ENCODE results near the gene ARHGAP15. TPM values are rescaled to one million over a fixed set of nuclear protein-coding genes. Genes with fewer than 3 reads are reported as not detected.

Gene ARHGAP15
- total RNA-seq, 1 experiment from 2014 or later: not detected

DNA sequence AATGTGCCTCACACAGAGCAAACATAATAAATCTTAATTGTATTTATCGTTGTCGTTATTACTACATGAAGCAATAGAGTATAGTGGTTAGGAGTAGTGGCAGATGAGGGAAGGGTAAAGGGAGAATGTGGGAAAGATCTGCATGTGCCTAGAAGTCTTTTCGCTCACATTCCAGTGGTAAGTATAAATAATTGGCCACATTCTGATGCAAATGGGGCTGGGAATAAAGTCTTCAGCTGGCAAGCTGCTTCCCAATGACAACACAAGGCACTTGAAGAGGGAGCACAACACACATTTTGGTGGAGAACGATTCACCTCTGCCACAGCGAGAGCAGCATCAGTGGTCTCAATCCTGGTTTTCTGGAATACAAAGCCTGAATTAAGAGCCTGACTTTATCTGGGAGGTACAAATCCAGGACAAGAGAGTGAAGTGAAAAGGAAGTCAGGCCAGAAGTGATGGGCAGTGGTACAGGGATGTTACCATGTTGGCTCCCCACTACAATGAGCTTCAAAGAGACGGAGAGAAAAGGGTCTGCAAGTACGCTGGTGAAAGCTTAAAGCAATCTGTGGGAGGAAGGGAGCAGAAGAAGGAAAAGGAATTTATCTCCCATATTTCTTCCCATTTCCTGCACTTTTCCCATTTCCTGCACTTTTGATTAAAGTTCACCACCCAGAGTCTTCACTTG, 112.3 kb downstream of the ARHGAP15 start:
- Histone ChIP-seq H3K36me3 (replicated peaks; ENCODE audit: control insufficient read depth, insufficient read depth, low read length) (no peaks in the 10 kb centered on the region), H3K4me3 (ENCODE audit: insufficient read depth, low read depth, low read length) (no peak overlapping the region), H3K27me3 (ENCODE audit: control insufficient read depth, insufficient read depth, low read length) (no peaks in the 10 kb centered on the region)
- peak; percentile 3 for DNase-seq

DNA sequence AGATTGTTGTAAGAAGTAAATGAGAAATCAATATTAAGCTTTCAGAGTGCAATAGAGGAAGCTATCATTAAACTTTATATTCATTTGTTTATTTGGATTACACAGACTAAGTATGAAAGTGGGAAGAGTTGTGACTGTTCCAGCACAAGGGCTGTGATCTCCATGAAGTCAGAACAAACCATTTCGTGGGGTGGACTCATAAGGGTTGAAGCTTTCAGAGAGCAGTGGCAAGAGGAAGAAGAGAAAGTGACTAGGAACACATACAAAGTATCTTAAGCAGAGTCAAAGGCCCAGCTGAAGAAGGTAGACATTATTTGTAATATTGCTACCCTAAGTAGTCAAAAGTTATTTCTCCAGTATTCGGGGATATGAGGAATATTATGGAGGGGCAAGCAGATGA, 117.0 kb downstream of the ARHGAP15 start:
- Histone ChIP-seq H3K27me3 (ENCODE audit: control insufficient read depth, insufficient read depth, low read length) (no peaks in the 10 kb centered on the region), H3K36me3 (replicated peaks; ENCODE audit: control insufficient read depth, insufficient read depth, low read length) (no peaks in the 10 kb centered on the region), H3K4me3 (ENCODE audit: insufficient read depth, low read depth, low read length) (no peak overlapping the region)
- no peak for DNase-seq

DNA sequence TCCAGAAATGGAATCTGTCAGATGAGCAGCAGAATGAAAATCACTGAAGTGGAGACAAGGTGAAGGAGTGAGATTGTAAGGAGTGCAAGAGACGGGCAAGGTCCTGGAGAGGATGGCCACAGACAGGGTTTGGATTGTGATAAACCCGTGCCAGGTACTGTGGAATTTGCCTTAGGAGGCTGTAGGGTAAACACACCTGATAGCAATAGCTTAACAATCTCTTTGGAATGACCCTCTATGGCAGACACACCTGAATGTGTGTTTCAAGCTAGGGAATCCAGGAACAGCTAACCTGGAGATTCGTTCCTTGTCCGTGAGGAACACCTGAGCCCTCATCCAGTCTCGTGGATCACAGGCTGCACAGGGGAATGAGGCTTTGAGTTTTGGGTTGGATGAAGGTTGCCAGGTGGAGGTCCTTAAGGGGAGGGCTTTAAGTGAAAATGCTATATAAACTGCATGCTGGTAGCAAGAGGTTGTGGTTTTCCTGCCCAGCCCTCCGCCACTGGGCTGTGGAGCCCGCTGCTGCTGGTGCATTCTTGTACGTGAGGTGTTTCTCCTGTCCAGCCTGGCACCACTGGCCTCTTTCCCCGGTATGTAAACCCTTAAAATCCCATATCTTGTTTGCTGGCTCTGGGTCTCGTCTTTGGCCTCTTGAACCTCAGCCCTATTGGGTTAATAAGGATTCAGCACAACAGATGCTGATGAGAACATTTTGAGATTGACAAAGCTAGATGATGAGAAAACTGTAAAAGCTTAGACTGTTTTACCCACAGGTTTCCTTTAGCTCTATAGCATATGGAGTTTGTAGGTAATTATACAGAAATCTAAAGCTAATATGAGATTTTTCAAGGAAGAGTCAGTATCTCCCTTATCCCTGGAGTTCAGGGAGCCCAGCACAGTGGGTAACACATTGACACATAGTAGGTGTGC, 117.9 kb downstream of the ARHGAP15 start:
- DNase-seq: no peak
- Histone ChIP-seq H3K27me3 (ENCODE audit: control insufficient read depth, insufficient read depth, low read length) (no peaks in the 10 kb centered on the region), H3K36me3 (replicated peaks; ENCODE audit: control insufficient read depth, insufficient read depth, low read length) (no peaks in the 10 kb centered on the region), H3K4me3 (ENCODE audit: insufficient read depth, low read depth, low read length) (no peak overlapping the region)

DNA sequence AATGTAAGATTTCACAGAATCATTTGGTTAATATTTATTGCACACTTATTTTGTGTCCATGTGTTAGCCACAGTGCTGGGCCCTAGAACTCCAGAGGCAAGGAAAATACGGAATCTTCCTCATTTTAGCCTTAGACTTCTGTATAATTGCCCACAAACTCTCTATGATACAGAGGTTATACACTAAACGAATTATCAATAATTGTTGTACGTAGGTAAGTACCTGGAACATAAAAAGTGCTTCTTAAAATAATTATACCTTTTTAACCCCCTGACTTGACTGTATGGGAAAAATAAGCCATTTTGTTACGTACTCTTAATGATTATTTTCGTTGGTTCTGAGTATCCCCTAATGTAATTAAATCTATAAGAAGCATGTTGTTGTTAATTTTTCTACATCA, 119.4 kb downstream of the ARHGAP15 start:
- Histone ChIP-seq H3K27me3 (ENCODE audit: control insufficient read depth, insufficient read depth, low read length) (no peaks in the 10 kb centered on the region), H3K4me3 (ENCODE audit: insufficient read depth, low read depth, low read length) (no peak overlapping the region), H3K36me3 (replicated peaks; ENCODE audit: control insufficient read depth, insufficient read depth, low read length) (no peaks in the 10 kb centered on the region)
- DNase-seq: no peak

DNA sequence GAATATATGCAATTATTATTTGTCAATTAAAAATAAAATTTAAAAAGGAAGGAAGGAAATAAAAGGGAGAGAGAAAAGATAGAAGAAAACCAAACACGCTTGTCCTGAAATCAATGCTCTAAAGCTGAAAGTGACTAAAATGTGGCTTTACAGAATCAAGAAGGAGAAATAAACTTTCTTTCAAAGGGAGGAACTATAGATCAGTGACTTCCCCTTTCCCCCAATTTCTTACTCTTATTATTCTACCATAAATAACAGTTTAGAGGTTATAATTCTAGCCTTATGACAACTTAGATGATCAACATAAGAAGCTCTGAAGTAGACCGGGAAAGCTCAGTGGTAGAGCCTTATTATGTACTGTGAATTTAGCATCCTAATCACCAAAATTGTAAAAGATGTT, 122.5 kb downstream of the ARHGAP15 start:
- Histone ChIP-seq H3K4me3 (ENCODE audit: insufficient read depth, low read depth, low read length) (no peak overlapping the region), H3K36me3 (replicated peaks; ENCODE audit: control insufficient read depth, insufficient read depth, low read length) (no peaks in the 10 kb centered on the region), H3K27me3 (ENCODE audit: control insufficient read depth, insufficient read depth, low read length) (no peaks in the 10 kb centered on the region)
- DNase-seq: no peak

DNA sequence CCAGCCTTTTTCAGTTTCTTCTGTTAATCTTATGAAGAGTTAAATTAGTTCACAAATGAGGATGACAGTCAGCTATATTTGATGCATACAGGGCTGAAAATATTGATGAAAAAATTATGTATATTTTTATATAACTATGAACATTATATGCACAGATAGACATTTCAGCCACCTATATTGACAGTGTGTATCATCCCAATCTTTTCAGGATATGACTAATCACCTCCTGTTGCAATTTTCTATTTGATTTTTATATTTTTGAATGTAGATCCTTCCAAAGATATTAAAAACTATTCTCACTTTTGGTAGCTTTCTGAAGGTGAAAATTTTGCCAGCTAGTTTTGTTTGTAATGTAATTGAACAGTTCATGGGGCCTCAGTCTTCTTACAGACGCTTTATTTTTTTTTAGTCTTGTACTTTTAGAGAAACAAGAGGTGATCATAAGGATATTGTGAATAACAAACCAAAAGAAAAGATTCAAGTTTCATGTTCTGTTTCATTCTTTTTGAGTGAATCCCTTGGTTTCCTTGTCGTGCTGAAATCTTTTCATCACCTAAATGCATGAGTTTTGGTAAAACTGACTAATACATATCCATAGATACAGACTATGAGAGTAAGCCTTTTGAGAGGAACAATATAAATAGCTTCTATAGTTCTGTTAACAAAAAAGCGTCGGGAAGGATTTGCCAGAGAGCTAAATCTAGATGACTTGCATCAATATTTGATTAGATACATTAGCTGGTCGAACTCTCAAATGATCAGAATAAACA, 123.1 kb downstream of the ARHGAP15 start:
- DNase-seq: no peak
- no peaks in the 10 kb centered on the region for H3K36me3 ChIP-seq (replicated peaks; ENCODE audit: control insufficient read depth, insufficient read depth, low read length)
- H3K4me3 ChIP-seq (ENCODE audit: insufficient read depth, low read depth, low read length): no peak overlapping the region
- H3K27me3 ChIP-seq (ENCODE audit: control insufficient read depth, insufficient read depth, low read length): no peaks in the 10 kb centered on the region

DNA sequence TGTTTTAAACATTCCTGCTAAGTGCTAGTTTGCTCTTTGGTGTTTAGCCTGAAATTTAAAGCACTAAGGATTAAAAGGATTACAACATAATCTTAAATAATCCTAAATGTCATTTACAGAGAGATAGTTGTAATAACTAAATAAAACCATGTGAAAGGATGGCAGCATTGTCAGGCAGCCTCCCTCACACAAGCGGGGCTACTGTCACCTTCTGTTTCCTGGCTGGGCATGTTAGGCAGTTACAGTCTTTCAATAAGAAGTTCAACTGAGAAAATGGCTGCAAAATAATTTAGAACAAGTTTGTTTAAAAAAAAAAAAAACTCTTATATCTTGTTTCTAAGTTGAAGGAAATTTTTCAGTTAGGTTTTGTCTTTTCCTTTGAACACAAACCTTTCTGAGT, 124.9 kb downstream of the ARHGAP15 start:
- Histone ChIP-seq H3K27me3 (ENCODE audit: control insufficient read depth, insufficient read depth, low read length) (no peaks in the 10 kb centered on the region), H3K36me3 (replicated peaks; ENCODE audit: control insufficient read depth, insufficient read depth, low read length) (no peaks in the 10 kb centered on the region), H3K4me3 (ENCODE audit: insufficient read depth, low read depth, low read length) (no peak overlapping the region)
- no peak for DNase-seq

DNA sequence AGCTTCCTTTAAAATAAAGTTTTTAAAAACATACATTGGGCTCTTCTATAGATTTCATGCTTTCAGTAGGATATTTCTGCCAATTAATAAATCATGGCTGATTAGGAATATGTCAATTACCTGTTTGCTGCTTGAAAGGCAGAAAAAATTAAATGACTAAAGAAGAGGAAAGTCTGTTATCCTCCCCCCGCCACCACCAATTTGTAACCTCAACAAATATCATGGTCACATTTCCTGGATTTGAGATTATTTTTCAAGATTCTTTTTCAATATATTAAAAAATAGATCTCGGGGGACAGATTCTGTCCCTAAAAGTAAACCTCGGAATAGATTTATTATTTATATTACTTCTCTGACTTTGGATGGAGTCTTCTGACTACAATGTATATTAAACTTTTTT, 125.9 kb downstream of the ARHGAP15 start:
- Histone ChIP-seq H3K27me3 (ENCODE audit: control insufficient read depth, insufficient read depth, low read length) (no peaks in the 10 kb centered on the region), H3K36me3 (replicated peaks; ENCODE audit: control insufficient read depth, insufficient read depth, low read length) (no peaks in the 10 kb centered on the region), H3K4me3 (ENCODE audit: insufficient read depth, low read depth, low read length) (no peak overlapping the region)
- DNase-seq: no peak

DNA sequence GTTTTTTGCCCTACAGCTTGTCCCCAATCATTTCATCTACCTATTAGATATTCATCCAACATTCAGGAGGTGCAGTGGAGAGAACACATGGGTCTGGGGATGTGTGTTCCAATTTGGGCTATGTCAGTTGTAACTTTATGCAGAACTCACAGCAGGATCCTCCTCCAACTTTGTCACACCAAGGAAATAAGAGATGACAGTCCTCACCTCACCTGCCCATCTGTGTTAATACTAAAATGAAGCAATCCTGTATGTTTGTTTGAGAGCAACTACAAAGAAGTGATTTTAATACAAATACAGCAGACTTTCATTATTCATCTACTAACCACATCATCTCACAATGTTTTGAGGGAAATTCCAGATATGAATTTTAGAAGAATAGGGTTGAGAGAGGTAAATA, 126.7 kb downstream of the ARHGAP15 start:
- Histone ChIP-seq H3K36me3 (replicated peaks; ENCODE audit: control insufficient read depth, insufficient read depth, low read length) (no peaks in the 10 kb centered on the region), H3K27me3 (ENCODE audit: control insufficient read depth, insufficient read depth, low read length) (no peaks in the 10 kb centered on the region), H3K4me3 (ENCODE audit: insufficient read depth, low read depth, low read length) (no peak overlapping the region)
- DNase-seq: no peak

DNA sequence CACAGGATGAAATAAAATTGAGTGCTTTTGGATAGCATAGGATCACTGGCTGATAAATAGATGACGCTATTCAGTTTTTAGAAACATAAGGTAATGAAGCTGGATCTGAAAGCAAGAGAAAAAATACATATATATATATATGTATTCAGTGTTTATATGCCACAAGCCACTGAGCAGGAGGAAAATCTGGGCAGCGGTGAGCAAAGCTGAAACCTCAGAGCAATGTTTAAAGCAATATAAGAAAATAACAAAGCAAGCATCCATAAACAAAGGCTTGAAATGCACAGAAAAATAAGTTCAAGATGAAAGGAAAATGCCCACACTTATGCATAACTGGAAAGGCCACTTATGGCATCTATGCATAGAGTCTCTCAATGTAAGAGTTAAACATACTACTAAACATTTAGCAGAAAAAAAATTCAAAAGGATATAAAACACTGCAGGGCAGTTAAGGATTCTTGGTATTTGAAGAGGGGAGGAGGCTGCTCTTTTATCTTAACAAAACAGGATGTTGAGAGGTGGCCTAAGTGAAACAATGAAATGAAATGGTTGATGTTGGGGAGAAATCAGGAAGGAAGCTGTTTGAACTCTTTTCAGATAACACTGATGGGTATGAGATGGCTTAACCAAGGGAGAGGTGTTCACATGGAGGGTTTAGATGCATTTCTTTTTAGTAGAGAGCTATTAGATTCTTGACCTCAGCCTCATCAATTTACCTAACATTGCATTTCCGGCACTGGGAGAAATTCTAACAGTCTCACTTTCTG, 129.1 kb downstream of the ARHGAP15 start:
- DNase-seq: no peak
- Histone ChIP-seq H3K36me3 (replicated peaks; ENCODE audit: control insufficient read depth, insufficient read depth, low read length) (no peaks in the 10 kb centered on the region), H3K4me3 (ENCODE audit: insufficient read depth, low read depth, low read length) (no peak overlapping the region), H3K27me3 (ENCODE audit: control insufficient read depth, insufficient read depth, low read length) (no peaks in the 10 kb centered on the region)

DNA sequence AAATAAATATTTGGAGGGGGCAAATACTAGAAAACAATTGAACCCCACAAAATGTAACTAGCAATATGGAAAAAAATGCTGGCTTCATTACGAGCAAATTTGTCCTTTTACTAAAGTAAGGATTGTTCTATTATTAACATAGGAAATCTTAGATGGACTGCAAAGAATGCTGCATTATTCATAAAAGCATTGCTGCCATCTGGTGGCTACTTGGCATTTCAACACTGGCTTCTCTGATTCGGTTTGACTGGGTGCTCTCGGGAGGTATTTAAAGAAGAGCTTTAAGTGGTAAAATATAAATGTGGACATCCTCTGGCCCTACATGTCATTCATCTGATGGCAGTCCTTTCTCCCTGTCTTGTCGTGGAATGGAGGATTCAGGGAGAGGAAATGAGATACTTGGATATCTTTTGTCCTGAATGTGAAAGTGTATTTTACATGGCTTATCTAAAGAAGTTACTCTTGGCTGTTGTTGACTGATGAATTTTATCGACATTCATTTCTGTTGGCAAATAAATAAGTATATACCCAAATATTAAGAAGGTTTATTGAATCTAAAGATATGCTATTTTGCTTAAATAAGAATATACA, 130.2 kb downstream of the ARHGAP15 start:
- H3K36me3 ChIP-seq (replicated peaks; ENCODE audit: control insufficient read depth, insufficient read depth, low read length): no peaks in the 10 kb centered on the region
- no peak overlapping the region for H3K4me3 ChIP-seq (ENCODE audit: insufficient read depth, low read depth, low read length)
- H3K27me3 ChIP-seq (ENCODE audit: control insufficient read depth, insufficient read depth, low read length): no peaks in the 10 kb centered on the region
- peak; percentile 12 for DNase-seq

DNA sequence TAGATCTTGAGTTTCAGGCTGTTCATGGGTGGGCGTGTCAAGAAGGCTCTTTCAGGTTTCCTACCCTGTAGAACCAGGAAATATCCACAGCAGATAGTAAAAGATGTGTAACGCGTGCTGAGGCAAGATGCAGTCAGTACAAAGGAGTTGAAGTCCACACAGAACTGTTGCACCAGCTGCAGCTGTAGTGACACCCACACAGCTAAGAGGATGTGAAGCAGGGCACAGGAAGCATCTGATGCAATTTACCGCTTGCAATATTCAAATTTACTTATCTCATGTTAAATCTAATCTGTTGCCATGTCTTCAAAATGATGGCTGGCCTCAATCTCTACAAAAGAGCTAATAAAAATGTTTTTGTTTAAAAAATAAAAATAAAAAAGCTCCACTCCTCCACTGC, 132.8 kb downstream of the ARHGAP15 start:
- H3K36me3 ChIP-seq (replicated peaks; ENCODE audit: control insufficient read depth, insufficient read depth, low read length): no peaks in the 10 kb centered on the region
- H3K4me3 ChIP-seq (ENCODE audit: insufficient read depth, low read depth, low read length): no peak overlapping the region
- no peaks in the 10 kb centered on the region for H3K27me3 ChIP-seq (ENCODE audit: control insufficient read depth, insufficient read depth, low read length)
- no peak for DNase-seq

DNA sequence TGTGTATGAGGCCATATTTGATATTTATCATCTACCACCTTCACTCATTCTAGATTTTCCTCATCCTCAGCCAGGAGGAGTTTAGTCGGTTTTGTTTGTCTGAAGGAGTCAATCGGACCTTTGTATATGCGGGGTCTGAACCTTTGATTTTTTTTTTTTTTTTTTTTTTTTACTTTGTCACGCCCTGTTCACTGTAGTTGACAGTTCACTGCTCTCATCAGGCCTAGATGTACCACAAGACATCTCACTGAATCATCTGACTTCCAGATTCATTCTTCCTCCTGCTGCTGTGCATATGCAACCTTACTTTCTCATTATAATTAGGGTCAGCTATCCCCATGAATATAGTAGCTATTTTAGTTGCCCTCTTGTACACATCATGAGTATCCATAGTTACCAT, 133.2 kb downstream of the ARHGAP15 start:
- no peak for DNase-seq
- Histone ChIP-seq H3K36me3 (replicated peaks; ENCODE audit: control insufficient read depth, insufficient read depth, low read length) (no peaks in the 10 kb centered on the region), H3K27me3 (ENCODE audit: control insufficient read depth, insufficient read depth, low read length) (no peaks in the 10 kb centered on the region), H3K4me3 (ENCODE audit: insufficient read depth, low read depth, low read length) (no peak overlapping the region)

Measured in H7 (cell line).